Fibroblast of villous mesenchyme (primary cell): ENCODE measurements around the gene OVOL2. TPM values are rescaled to one million over a fixed set of nuclear protein-coding genes. Genes with fewer than 3 reads are reported as not detected.
A peak's percentile ranks its signal among the peaks of the same experiment; 100 is the strongest.

Source experiments
- DNase-seq: peaks from one replicate; pipeline ENCODE4 v3.0.0-alpha.2; 2010; ENCODE audit warnings: low read depth
- H3K4me3 ChIP-seq: 2 replicates; pipeline ENCODE4 v1.5.1; 2011; ENCODE audit warnings: low read depth, mild to moderate bottlenecking, low read length
- CTCF ChIP-seq: IDR thresholded peaks from 2 replicates; pipeline ENCODE4 v1.5.1; 2012; ENCODE audit warnings: low read depth, mild to moderate bottlenecking, low read length; ENCODE audit not compliant: insufficient read depth
- total RNA-seq: library from RNA; depleted of rRNA; stranded (reverse); fragments of >200 nt; gene quantifications from 2 replicates; pipeline ENCODE4 v1.2.3, GENCODE V29; 2012

The OVOL2 gene
- total RNA-seq, 1 donor, result not detected

- no peak for TF ChIP-seq CTCF
- H3K4me3 ChIP-seq, result no peak overlapping the region
- no peak for DNase-seq
Measured at GRCh38 chr20:18007534-18008292, 50.0 kb downstream of the OVOL2 start.

- H3K4me3 ChIP-seq, result no peak overlapping the region
- no peak for TF ChIP-seq CTCF
- DNase-seq, result no peak
Measured at GRCh38 chr20:18006684-18007083, 51.0 kb downstream of the OVOL2 start.

GRCh38 chr20:18005990-18006364, 51.7 kb downstream of the OVOL2 start:
- H3K4me3 ChIP-seq, result no peak overlapping the region
- TF ChIP-seq CTCF, result no peak
- DNase-seq, result peak; percentile 5

- TF ChIP-seq CTCF, result no peak
- DNase-seq, result no peak
- no peak overlapping the region for H3K4me3 ChIP-seq
Measured at GRCh38 chr20:18005170-18005989, 52.3 kb downstream of the OVOL2 start.

- peak; percentile 59 for DNase-seq
- TF ChIP-seq CTCF, result no peak
- H3K4me3 ChIP-seq, result no peak overlapping the region
Measured at GRCh38 chr20:18004384-18005031, 53.2 kb downstream of the OVOL2 start.

GRCh38 chr20:18003897-18004296, 53.8 kb downstream of the OVOL2 start:
- TF ChIP-seq CTCF, result no peak
- no peak for DNase-seq
- no peak overlapping the region for H3K4me3 ChIP-seq
